ENCODE data around the gene COLQ.
"Not testable (repeated sequence)": the region's sequence is repeated elsewhere in the genome, so short reads cannot be mapped to it uniquely, and the experiment has no call there.

The COLQ gene

DNA sequence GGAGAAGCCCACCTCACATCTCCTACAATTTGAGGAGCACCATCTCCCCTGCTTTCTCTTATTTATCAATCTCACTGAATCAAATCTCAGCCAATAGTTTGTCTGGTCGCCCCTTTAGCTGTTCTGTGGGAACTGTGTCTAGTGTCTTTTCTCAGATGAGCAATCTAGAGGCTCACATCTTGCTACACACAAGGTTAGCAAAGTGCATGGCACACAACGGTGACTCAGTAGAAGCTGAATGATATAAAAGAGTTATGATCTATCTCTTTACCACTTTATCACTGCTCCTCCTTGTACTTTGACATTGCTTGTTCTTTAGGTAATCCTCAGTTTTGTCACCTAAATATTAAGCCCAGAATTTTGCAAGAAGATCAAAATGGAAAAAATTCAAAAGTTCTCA lies 16.8 kb upstream of the COLQ start:
- Histone ChIP-seq H3K4me1 (ENCODE audit: insufficient read depth, low read length) (no peaks in the 10 kb centered on the region), H3K27ac (ENCODE audit: low read depth, low read length) (no peak overlapping the region), H3K4me3 (ENCODE audit: low read depth in 1 of 2, low read length in 2 of 2) (no peak overlapping the region), H3K36me3 (ENCODE audit: insufficient read depth, low read length) (no peaks in the 10 kb centered on the region), H3K27me3 (ENCODE audit: control insufficient read depth in 1 of 2, insufficient read depth in 2 of 2, low read length in 2 of 2) (no peaks in the 10 kb centered on the region), H3K9ac (ENCODE audit: low read length) (no peak overlapping the region), H3K9me3 (ENCODE audit: low read length) (no peaks in the 10 kb centered on the region)

DNA sequence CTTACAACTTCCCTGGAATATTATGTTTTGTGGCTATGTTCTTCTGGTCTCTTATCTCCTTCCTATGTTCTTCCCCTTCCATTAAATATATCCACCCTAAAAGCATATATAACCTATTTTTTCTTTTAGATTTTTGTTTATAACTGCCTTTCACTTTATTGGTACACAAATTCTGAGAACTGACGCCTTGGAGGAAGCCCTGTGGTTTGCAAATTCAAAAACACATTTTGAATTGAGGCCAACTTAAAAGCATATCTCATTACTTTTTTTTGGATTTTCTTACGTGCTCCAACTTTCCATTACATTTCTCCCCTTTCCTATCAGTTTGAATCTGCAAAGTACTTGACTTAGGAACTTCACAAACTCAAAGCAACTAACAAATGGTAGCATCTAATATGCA lies 15.3 kb upstream of the COLQ start:
- H3K27ac ChIP-seq (ENCODE audit: low read depth, low read length) = no peak overlapping the region
- no peak overlapping the region for H3K9ac ChIP-seq (ENCODE audit: low read length)
- H3K4me3 ChIP-seq (ENCODE audit: low read depth in 1 of 2, low read length in 2 of 2) = no peak overlapping the region
- H3K9me3 ChIP-seq (ENCODE audit: low read length) = no peaks in the 10 kb centered on the region
- no peaks in the 10 kb centered on the region for H3K36me3 ChIP-seq (ENCODE audit: insufficient read depth, low read length)
- H3K27me3 ChIP-seq (ENCODE audit: control insufficient read depth in 1 of 2, insufficient read depth in 2 of 2, low read length in 2 of 2) = no peaks in the 10 kb centered on the region
- H3K4me1 ChIP-seq (ENCODE audit: insufficient read depth, low read length) = no peaks in the 10 kb centered on the region

DNA sequence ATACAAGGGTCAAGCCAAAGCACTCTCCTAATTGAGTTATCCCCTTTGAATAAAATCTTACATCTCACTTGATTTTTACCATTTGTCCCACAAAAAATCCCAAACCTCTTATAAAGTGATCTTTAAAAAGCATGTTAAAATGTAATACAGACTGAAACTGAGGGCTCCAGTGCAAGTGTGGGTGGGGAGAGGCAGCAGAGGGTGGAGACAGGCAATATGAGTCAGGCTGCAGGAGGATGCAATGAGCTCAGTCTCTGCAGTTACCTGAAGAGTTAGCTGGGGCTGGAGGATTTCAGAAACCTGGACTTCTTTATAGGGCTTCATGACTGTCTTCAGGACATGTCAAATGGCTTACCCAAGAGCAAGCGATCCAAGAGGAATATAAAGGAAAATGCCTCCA lies 14.2 kb upstream of the COLQ start:
- Histone ChIP-seq H3K36me3 (ENCODE audit: insufficient read depth, low read length) (no peaks in the 10 kb centered on the region), H3K27ac (ENCODE audit: low read depth, low read length) (no peak overlapping the region), H3K27me3 (ENCODE audit: control insufficient read depth in 1 of 2, insufficient read depth in 2 of 2, low read length in 2 of 2) (no peaks in the 10 kb centered on the region), H3K4me1 (ENCODE audit: insufficient read depth, low read length) (no peaks in the 10 kb centered on the region), H3K4me3 (ENCODE audit: low read depth in 1 of 2, low read length in 2 of 2) (no peak overlapping the region), H3K9ac (ENCODE audit: low read length) (no peak overlapping the region), H3K9me3 (ENCODE audit: low read length) (no peaks in the 10 kb centered on the region)

DNA sequence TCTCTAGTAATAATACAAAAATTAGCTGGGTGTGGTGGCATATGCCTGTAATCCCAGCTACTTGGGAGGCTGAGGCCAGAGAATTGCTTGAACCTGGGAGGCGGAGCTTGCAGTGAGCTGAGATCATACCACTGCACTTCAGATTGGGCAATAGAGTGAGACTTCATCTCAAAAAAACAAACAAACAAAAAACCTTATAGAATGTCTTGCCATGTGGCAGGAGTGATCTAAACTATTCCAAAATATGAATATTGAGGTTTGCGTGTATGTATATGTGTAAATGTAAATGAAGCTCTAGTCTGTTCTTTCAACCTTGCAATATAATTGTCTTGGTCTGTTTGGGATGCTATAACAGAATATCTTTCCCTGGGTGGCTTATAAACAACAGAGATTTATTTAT lies 11.1 kb upstream of the COLQ start:
- H3K9me3 ChIP-seq (ENCODE audit: low read length); H3K36me3 ChIP-seq (ENCODE audit: insufficient read depth, low read length); H3K9ac ChIP-seq (ENCODE audit: low read length); H3K4me1 ChIP-seq (ENCODE audit: insufficient read depth, low read length); H3K27ac ChIP-seq (ENCODE audit: low read depth, low read length); H3K27me3 ChIP-seq (ENCODE audit: control insufficient read depth in 1 of 2, insufficient read depth in 2 of 2, low read length in 2 of 2); H3K4me3 ChIP-seq (ENCODE audit: low read depth in 1 of 2, low read length in 2 of 2): not testable (repeated sequence)

DNA sequence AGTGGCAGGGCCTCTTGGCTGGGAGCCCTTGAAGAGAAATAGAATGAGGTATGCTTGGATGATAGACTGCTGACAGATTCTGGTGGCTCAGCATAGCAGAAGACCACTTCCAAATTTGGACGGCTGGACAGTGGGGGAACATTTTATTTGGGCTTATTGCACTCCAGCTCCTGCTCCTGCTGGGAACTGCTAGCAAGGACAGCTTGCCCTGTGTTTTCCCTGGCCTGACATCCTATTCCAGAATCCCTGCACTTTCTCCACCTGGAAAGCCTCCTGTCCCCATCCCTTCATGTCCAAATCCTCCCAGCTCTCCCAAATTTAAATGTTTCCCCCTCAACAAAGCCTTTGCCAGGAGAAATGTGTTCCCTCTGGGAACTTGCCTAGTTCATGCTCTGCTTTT lies 9.8 kb upstream of the COLQ start:
- Histone ChIP-seq H3K9me3 (ENCODE audit: low read length) (no peaks in the 10 kb centered on the region), H3K27ac (ENCODE audit: low read depth, low read length) (no peak overlapping the region), H3K27me3 (ENCODE audit: control insufficient read depth in 1 of 2, insufficient read depth in 2 of 2, low read length in 2 of 2) (no peaks in the 10 kb centered on the region), H3K9ac (ENCODE audit: low read length) (no peak overlapping the region), H3K36me3 (ENCODE audit: insufficient read depth, low read length) (no peaks in the 10 kb centered on the region), H3K4me1 (ENCODE audit: insufficient read depth, low read length) (no peaks in the 10 kb centered on the region), H3K4me3 (ENCODE audit: low read depth in 1 of 2, low read length in 2 of 2) (no peak overlapping the region)

DNA sequence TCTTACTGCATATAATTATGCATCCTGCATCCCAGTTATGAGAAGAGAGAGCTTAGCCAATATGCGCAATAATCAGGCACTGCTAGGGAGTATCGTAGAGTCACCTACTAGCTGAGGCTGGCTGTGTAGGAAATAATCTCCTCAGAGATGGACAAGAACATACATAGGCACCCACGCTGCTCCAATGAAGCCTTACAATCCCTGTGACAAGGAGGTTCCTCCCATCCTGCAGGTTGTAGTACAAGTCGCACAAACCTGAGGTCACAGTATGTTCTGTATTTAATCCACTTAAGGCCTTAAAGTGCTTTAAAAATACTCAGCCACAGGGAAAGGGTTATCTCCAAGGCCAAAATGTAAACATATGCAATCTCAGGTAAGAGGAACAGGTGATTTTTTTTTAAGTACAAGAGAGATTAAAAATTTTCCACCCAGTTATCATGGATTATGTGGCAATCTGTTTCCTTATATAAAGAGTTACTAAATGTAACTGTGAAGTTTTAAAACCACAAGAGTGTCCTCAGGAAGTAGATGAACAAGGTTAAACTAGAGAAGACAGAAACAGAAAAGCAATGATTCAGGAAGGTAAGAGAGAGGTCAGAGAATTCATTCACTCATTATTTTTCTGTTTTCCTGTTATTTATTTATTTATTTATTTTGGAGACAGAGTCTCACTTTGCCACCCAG lies 7.5 kb upstream of the COLQ start:
- Histone ChIP-seq H3K4me1 (ENCODE audit: insufficient read depth, low read length) (no peaks in the 10 kb centered on the region), H3K9ac (ENCODE audit: low read length) (no peak overlapping the region), H3K27ac (ENCODE audit: low read depth, low read length) (no peak overlapping the region), H3K27me3 (ENCODE audit: control insufficient read depth in 1 of 2, insufficient read depth in 2 of 2, low read length in 2 of 2) (no peaks in the 10 kb centered on the region), H3K36me3 (ENCODE audit: insufficient read depth, low read length) (no peaks in the 10 kb centered on the region), H3K4me3 (ENCODE audit: low read depth in 1 of 2, low read length in 2 of 2) (no peak overlapping the region), H3K9me3 (ENCODE audit: low read length) (no peaks in the 10 kb centered on the region)

DNA sequence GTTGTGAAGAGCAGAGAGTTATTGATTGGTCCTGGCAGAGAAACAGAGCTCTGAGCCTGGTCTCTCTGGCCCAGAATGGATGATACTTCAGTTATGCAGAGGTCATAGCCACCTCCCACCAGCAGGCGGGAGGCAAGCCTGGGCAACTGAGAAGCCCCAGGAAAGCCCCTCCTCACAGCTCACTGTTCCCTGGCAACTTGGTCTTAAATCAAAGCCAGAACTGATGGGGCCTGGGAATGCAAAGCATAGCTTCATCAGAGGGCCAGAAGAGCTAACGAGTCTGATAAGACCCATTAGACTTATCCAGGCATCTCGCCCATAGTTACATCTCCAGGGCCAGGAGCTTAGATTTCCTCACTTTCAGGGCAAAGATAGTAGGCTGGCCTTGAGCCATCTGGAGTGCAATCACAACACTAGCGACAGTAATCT lies 5.5 kb upstream of the COLQ start:
- Histone ChIP-seq H3K9ac (ENCODE audit: low read length) (no peak overlapping the region), H3K4me1 (ENCODE audit: insufficient read depth, low read length) (peaks cover 1% of the 10 kb centered on the region), H3K27me3 (ENCODE audit: control insufficient read depth in 1 of 2, insufficient read depth in 2 of 2, low read length in 2 of 2) (no peaks in the 10 kb centered on the region), H3K27ac (ENCODE audit: low read depth, low read length) (no peak overlapping the region), H3K4me3 (ENCODE audit: low read depth in 1 of 2, low read length in 2 of 2) (no peak overlapping the region), H3K36me3 (ENCODE audit: insufficient read depth, low read length) (no peaks in the 10 kb centered on the region), H3K9me3 (ENCODE audit: low read length) (no peaks in the 10 kb centered on the region)

DNA sequence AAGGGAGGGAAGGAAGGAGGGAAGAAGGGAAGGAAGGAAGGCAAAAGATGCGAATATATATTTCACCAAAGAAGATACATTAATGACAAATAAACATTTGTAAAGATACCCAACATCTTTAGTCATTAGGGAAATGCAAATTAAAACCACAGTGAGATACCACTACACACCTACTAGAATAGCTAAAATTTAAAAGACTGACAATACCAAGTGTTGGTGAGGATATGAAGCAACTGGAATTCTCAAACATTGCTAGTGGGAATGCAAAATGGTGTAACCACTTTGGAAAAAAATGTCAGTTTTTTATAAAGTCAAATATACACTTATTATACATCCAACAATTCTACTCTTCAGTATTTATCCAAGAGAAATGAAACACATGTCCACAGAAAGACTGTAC lies 4.3 kb upstream of the COLQ start:
- Histone ChIP-seq H3K4me1 (ENCODE audit: insufficient read depth, low read length) (peaks cover 7% of the 10 kb centered on the region), H3K27ac (ENCODE audit: low read depth, low read length) (no peak overlapping the region), H3K27me3 (ENCODE audit: control insufficient read depth in 1 of 2, insufficient read depth in 2 of 2, low read length in 2 of 2) (no peaks in the 10 kb centered on the region), H3K9ac (ENCODE audit: low read length) (no peak overlapping the region), H3K9me3 (ENCODE audit: low read length) (no peaks in the 10 kb centered on the region), H3K4me3 (ENCODE audit: low read depth in 1 of 2, low read length in 2 of 2) (no peak overlapping the region), H3K36me3 (ENCODE audit: insufficient read depth, low read length) (no peaks in the 10 kb centered on the region)

DNA sequence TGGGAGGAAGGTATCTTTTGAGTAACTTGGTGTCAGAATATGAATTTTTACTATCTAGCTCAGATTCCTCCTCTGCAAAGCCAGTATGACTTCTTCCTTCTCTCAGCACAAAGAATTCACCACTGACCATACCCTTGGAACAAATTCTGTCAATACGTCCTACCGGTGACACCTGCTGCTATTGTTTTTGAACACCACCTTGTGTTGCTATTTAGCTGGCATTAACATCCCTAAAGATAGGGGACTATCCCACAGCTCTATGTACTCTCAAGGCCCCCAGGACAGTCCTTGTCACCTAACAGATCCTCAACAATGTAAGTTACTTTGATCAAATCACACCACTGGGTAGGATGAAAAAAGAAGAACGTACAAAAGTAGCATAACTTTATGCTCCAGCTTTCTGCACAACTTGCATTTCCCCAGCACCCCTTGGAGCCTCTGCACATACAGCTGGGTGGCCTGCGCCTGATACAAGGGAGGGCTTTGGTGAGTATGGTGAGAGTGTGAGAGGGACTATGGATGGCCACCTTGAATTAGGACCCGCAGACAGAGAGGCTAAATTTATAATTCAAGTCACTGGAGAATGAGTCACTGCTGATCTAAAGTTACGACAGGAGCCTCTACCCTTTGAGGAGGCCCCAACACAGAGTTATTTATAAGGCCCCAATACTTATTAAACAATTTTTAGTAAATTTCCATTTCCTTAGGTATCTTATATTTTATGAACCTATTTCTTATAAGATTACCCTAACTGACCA lies 2.3 kb upstream of the COLQ start:
- H3K4me1 ChIP-seq (ENCODE audit: insufficient read depth, low read length) = peaks cover 14% of the 10 kb centered on the region
- H3K4me3 ChIP-seq (ENCODE audit: low read depth in 1 of 2, low read length in 2 of 2) = no peak overlapping the region
- H3K36me3 ChIP-seq (ENCODE audit: insufficient read depth, low read length) = no peaks in the 10 kb centered on the region
- no peak overlapping the region for H3K27ac ChIP-seq (ENCODE audit: low read depth, low read length)
- no peaks in the 10 kb centered on the region for H3K9me3 ChIP-seq (ENCODE audit: low read length)
- no peaks in the 10 kb centered on the region for H3K27me3 ChIP-seq (ENCODE audit: control insufficient read depth in 1 of 2, insufficient read depth in 2 of 2, low read length in 2 of 2)
- no peak overlapping the region for H3K9ac ChIP-seq (ENCODE audit: low read length)

DNA sequence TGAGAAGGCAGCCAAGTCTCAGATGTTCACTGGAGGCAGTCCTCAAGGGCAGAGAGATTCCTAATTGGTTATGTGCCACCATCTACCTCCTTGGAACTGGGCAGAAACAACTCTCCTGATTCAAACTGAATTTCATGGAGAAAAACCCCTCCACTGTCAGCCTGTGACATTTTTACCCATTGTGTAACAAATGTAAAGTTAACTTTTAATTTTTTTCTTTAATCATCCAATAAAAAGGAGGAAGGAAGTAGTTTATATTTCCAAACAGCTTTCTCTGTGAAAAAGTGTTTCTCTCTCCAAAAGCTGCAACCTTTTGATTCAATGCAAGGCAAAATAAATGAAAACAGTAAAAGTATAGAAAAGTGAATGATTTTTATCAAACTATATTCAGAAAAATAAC lies 510 bp upstream of the COLQ start:
- Histone ChIP-seq H3K4me1 (ENCODE audit: insufficient read depth, low read length) (peaks cover 14% of the 10 kb centered on the region), H3K4me3 (ENCODE audit: low read depth in 1 of 2, low read length in 2 of 2) (no peak overlapping the region), H3K27me3 (ENCODE audit: control insufficient read depth in 1 of 2, insufficient read depth in 2 of 2, low read length in 2 of 2) (no peaks in the 10 kb centered on the region), H3K9me3 (ENCODE audit: low read length) (no peaks in the 10 kb centered on the region), H3K27ac (ENCODE audit: low read depth, low read length) (no peak overlapping the region), H3K36me3 (ENCODE audit: insufficient read depth, low read length) (no peaks in the 10 kb centered on the region), H3K9ac (ENCODE audit: low read length) (no peak overlapping the region)

DNA sequence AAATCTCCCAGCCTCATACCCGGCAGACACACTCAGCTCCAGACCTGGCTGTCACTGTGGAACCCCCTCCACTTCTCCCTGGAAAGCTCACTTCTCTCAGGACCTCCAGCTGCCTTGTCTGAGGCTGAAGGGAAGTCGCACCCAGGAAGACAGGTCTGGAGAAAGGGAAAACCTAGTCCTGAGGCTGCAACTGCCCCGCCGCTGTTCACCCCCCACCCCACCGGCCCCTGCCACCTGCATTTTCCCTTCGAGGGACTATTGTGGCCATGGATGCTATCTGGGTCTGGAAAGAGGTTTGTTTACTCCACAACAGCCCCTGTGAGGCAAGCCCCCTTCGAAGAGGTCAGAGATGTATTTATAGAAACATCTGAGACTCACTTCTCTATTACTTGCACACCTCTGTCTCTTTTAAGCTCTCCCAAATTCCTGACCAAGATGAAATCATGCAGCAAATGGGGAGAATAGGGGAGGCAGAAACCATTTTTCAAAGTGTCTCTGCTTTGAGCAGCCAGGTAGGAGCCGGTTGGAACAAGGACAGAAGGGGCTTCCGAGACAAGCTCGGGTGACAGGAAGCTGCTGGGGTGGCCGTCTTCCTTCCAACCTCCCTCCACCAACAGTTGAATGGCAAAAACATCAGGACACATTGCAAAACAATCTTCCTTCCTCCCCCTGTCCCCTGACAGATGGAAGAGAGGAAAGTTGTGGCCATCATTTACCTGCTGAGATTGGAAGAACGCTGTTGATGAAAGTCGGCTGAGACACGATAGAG lies 518 bp downstream of the COLQ start:
- peaks cover 14% of the 10 kb centered on the region for H3K4me1 ChIP-seq (ENCODE audit: insufficient read depth, low read length)
- no peaks in the 10 kb centered on the region for H3K27me3 ChIP-seq (ENCODE audit: control insufficient read depth in 1 of 2, insufficient read depth in 2 of 2, low read length in 2 of 2)
- no peak overlapping the region for H3K4me3 ChIP-seq (ENCODE audit: low read depth in 1 of 2, low read length in 2 of 2)
- no peaks in the 10 kb centered on the region for H3K9me3 ChIP-seq (ENCODE audit: low read length)
- H3K27ac ChIP-seq (ENCODE audit: low read depth, low read length) = no peak overlapping the region
- no peak overlapping the region for H3K9ac ChIP-seq (ENCODE audit: low read length)
- no peaks in the 10 kb centered on the region for H3K36me3 ChIP-seq (ENCODE audit: insufficient read depth, low read length)

Measured in muscle layer of colon (tissue), 2 donors.